Esophagus squamous epithelium (tissue), 4 donors: Measurements from ENCODE around the gene SIGLEC7.

ENCODE experiments used
- POLR2A ChIP-seq, 4 donors: fragments of 450-650 bp; IDR thresholded peaks; one replicate each; pipeline ENCODE4 v1.6.1; 2017; ENCODE audit warnings: antibody characterized with exemption in 4 of 4, mild to moderate bottlenecking in 4 of 4, moderate library complexity in 3 of 4
- TF ChIP-seq, protein P1 (sequence below), 6 experiments: fragments of 450-650 bp in 4 of 6; fragments of 200-600 bp in 2 of 6; sonication (generic) in 2 of 6; IDR thresholded peaks; one replicate each; pipeline ENCODE4 v1.5.1; 2016 to 2019; ENCODE audit warnings: antibody characterized with exemption in 6 of 6, mild to moderate bottlenecking in 4 of 6, moderate library complexity in 4 of 6

GRCh38 chr19:51143486-51143885, 1.4 kb downstream of the SIGLEC7 start:
- TF ChIP-seq, protein P1, sequence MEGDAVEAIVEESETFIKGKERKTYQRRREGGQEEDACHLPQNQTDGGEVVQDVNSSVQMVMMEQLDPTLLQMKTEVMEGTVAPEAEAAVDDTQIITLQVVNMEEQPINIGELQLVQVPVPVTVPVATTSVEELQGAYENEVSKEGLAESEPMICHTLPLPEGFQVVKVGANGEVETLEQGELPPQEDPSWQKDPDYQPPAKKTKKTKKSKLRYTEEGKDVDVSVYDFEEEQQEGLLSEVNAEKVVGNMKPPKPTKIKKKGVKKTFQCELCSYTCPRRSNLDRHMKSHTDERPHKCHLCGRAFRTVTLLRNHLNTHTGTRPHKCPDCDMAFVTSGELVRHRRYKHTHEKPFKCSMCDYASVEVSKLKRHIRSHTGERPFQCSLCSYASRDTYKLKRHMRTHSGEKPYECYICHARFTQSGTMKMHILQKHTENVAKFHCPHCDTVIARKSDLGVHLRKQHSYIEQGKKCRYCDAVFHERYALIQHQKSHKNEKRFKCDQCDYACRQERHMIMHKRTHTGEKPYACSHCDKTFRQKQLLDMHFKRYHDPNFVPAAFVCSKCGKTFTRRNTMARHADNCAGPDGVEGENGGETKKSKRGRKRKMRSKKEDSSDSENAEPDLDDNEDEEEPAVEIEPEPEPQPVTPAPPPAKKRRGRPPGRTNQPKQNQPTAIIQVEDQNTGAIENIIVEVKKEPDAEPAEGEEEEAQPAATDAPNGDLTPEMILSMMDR (IDR thresholded peaks at IDR 0.05) = no peak
- TF ChIP-seq POLR2A (IDR thresholded peaks at IDR 0.05) = no peak
